Activated T-helper 1 cell treated with anti-CD3 and anti-CD28 coated beads, Interleukin-12 subunit alpha, Interleukin-12 subunit beta, Interleukin-2, Interleukin-4 antibody, amounts not matched to agents 30 ng/mL and 10 ng/mL and 1 ng/mL, durations not matched to agents 14 hours and 24 hours and 36 hours (primary cell): Measurements from ENCODE around the gene PTPRF. TPM values are rescaled to one million over a fixed set of nuclear protein-coding genes. Genes with fewer than 3 reads are reported as not detected.

Source experiments
- DNase-seq: peaks from one replicate; pipeline ENCODE4 v3.0.0; 2021; ENCODE audit warnings: low spot score
- H3K27ac Mint-ChIP-seq: one replicate; pipeline ENCODE4 v1.8.0; 2021; ENCODE audit warnings: mild to moderate bottlenecking, mixed read lengths
- H3K27me3 Mint-ChIP-seq: one replicate; pipeline ENCODE4 v1.8.0; 2022; ENCODE audit warnings: mild to moderate bottlenecking, moderate library complexity, mixed read lengths; ENCODE audit not compliant: insufficient read depth
- H3K36me3 Mint-ChIP-seq: one replicate; pipeline ENCODE4 v1.8.0; 2021; ENCODE audit warnings: low read depth, mixed read lengths
- H3K4me1 Mint-ChIP-seq: one replicate; pipeline ENCODE4 v1.8.0; 2021; ENCODE audit warnings: low read depth, mixed read lengths
- H3K4me3 Mint-ChIP-seq: one replicate; pipeline ENCODE4 v1.8.0; 2021; ENCODE audit warnings: mild to moderate bottlenecking, moderate library complexity, mixed read lengths
- H3K9me3 Mint-ChIP-seq: one replicate; pipeline ENCODE4 v1.8.0; 2021; ENCODE audit warnings: mixed read lengths
- intact Hi-C: fragments of 100-400 bp; cut with micrococcal nuclease; formaldehyde crosslinking; loops from one replicate; pipeline ENCODE4 v1.15.1; 2024
- total RNA-seq: library from RNA; stranded (reverse); gene quantifications from 2 replicates; pipeline ENCODE4 v1.2.3, GENCODE V29; 2022

The PTPRF gene
- total RNA-seq, 1 donor from 2014 or later = 0.93 TPM

GRCh38 chr1:43587594-43587993 is 56.9 kb downstream of the PTPRF start:
- Mint-ChIP-seq H3K4me3 (no peak overlapping the region), H3K9me3 (no peaks in the 10 kb centered on the region), H3K36me3 (no peaks in the 10 kb centered on the region), H3K27ac (no peak overlapping the region), H3K4me1 (no peaks in the 10 kb centered on the region), H3K27me3 (peaks cover 2% of the 10 kb centered on the region)
- no peak for DNase-seq
- intact Hi-C loops = no loop called here

GRCh38 chr1:43588592-43588991 is 57.9 kb downstream of the PTPRF start:
- Mint-ChIP-seq H3K9me3 (no peaks in the 10 kb centered on the region), H3K4me3 (no peak overlapping the region), H3K27me3 (peaks cover 2% of the 10 kb centered on the region), H3K4me1 (no peaks in the 10 kb centered on the region), H3K27ac (no peak overlapping the region), H3K36me3 (no peaks in the 10 kb centered on the region)
- intact Hi-C loops = no loop called here
- no peak for DNase-seq

GRCh38 chr1:43590388-43590925 is 59.8 kb downstream of the PTPRF start:
- Mint-ChIP-seq H3K27me3 (peaks cover 2% of the 10 kb centered on the region), H3K9me3 (no peaks in the 10 kb centered on the region), H3K4me1 (no peaks in the 10 kb centered on the region), H3K4me3 (no peak overlapping the region), H3K27ac (no peak overlapping the region), H3K36me3 (no peaks in the 10 kb centered on the region)
- no peak for DNase-seq
- intact Hi-C loops = no loop called here

- H3K4me3 Mint-ChIP-seq = no peak overlapping the region
- intact Hi-C loops = no loop called here
- H3K27ac Mint-ChIP-seq = no peak overlapping the region
- DNase-seq = no peak
- H3K9me3 Mint-ChIP-seq = no peaks in the 10 kb centered on the region
- no peaks in the 10 kb centered on the region for H3K36me3 Mint-ChIP-seq
- no peaks in the 10 kb centered on the region for H3K4me1 Mint-ChIP-seq
- peaks cover 2% of the 10 kb centered on the region for H3K27me3 Mint-ChIP-seq
Measured at GRCh38 chr1:43591181-43591580, 60.5 kb downstream of the PTPRF start.

- H3K27me3 Mint-ChIP-seq = peaks cover 2% of the 10 kb centered on the region
- no peaks in the 10 kb centered on the region for H3K9me3 Mint-ChIP-seq
- no peak overlapping the region for H3K27ac Mint-ChIP-seq
- H3K36me3 Mint-ChIP-seq = no peaks in the 10 kb centered on the region
- no peak for DNase-seq
- intact Hi-C loops = no loop called here
- no peaks in the 10 kb centered on the region for H3K4me1 Mint-ChIP-seq
- no peak overlapping the region for H3K4me3 Mint-ChIP-seq
Measured at GRCh38 chr1:43592051-43592665, 61.5 kb downstream of the PTPRF start.

DNA sequence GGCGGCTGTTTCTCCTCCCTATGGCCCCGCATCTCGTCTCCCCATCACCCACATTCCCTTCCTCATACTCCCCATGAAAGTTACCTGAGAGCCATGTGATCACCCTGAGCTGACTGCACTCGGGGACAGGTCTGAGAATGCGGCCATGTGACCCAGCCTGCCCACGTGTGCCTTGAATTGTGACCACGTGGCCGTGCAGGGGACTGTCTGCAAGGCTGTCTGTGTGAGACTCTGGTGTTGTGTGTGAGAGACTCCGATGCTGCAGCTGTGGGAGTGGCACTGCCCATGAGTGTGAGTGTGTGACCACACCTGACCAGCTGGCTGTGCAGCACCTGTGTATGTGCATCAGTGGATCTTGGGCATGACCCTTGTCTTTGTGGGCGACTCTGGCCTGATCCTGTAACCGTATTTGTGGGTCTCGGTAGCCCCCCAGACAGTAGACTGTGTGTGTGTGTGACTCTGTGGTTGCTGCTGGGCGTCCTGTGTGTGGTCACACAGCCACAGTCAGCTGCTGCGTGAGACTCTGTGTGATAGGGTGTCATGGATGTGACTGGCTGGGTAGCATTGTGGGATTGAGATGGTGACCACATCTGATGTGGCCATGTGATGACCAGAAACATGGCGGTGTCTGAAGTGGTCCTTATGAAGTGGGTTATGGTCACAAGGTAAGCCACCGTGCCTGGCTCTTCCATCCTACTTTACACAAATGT is 62.4 kb downstream of the PTPRF start:
- H3K27me3 Mint-ChIP-seq = peaks cover 2% of the 10 kb centered on the region
- no peak overlapping the region for H3K4me3 Mint-ChIP-seq
- no peak for DNase-seq
- no peak overlapping the region for H3K27ac Mint-ChIP-seq
- no peaks in the 10 kb centered on the region for H3K4me1 Mint-ChIP-seq
- intact Hi-C loops = no loop called here
- H3K9me3 Mint-ChIP-seq = no peaks in the 10 kb centered on the region
- H3K36me3 Mint-ChIP-seq = no peaks in the 10 kb centered on the region

GRCh38 chr1:43596579-43596978 is 65.9 kb downstream of the PTPRF start:
- Mint-ChIP-seq H3K9me3 (no peaks in the 10 kb centered on the region), H3K4me1 (no peaks in the 10 kb centered on the region), H3K36me3 (no peaks in the 10 kb centered on the region), H3K27ac (no peak overlapping the region), H3K27me3 (no peaks in the 10 kb centered on the region), H3K4me3 (no peak overlapping the region)
- intact Hi-C loops = no loop called here
- no peak for DNase-seq

- H3K27me3 Mint-ChIP-seq = no peaks in the 10 kb centered on the region
- no peak overlapping the region for H3K4me3 Mint-ChIP-seq
- no peak overlapping the region for H3K27ac Mint-ChIP-seq
- no peaks in the 10 kb centered on the region for H3K4me1 Mint-ChIP-seq
- intact Hi-C loops = no loop called here
- no peaks in the 10 kb centered on the region for H3K36me3 Mint-ChIP-seq
- no peak for DNase-seq
- no peaks in the 10 kb centered on the region for H3K9me3 Mint-ChIP-seq
Measured at GRCh38 chr1:43597028-43597427, 66.3 kb downstream of the PTPRF start.

DNA sequence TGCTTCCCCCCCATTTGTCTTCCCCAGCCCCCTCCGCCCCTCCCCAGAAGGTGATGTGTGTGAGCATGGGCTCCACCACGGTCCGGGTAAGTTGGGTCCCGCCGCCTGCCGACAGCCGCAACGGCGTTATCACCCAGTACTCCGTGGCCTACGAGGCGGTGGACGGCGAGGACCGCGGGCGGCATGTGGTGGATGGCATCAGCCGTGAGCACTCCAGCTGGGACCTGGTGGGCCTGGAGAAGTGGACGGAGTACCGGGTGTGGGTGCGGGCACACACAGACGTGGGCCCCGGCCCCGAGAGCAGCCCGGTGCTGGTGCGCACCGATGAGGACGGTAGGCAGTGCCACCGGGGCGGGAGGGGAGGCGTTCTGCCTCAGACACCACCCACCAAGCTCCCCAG is 67.0 kb downstream of the PTPRF start:
- intact Hi-C loops = no loop called here
- no peak overlapping the region for H3K27ac Mint-ChIP-seq
- H3K36me3 Mint-ChIP-seq = no peaks in the 10 kb centered on the region
- H3K4me3 Mint-ChIP-seq = no peak overlapping the region
- no peaks in the 10 kb centered on the region for H3K9me3 Mint-ChIP-seq
- no peak for DNase-seq
- no peaks in the 10 kb centered on the region for H3K4me1 Mint-ChIP-seq
- H3K27me3 Mint-ChIP-seq = no peaks in the 10 kb centered on the region

DNA sequence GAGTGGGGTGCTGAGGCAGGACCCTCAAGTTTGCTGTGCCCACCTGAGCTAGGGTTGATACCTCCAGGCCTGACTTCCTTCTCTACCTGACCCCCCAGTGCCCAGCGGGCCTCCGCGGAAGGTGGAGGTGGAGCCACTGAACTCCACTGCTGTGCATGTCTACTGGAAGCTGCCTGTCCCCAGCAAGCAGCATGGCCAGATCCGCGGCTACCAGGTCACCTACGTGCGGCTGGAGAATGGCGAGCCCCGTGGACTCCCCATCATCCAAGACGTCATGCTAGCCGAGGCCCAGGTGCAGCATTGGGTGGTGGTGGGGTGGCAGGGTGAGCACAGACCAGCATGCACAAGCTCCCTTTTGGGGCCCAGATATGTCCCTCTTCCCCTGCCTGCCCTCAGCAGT is 67.9 kb downstream of the PTPRF start:
- Mint-ChIP-seq H3K4me3 (no peak overlapping the region), H3K27me3 (no peaks in the 10 kb centered on the region), H3K4me1 (no peaks in the 10 kb centered on the region), H3K36me3 (no peaks in the 10 kb centered on the region), H3K9me3 (no peaks in the 10 kb centered on the region), H3K27ac (no peak overlapping the region)
- intact Hi-C loops = no loop called here
- DNase-seq = no peak

- H3K27me3 Mint-ChIP-seq = no peaks in the 10 kb centered on the region
- no peaks in the 10 kb centered on the region for H3K9me3 Mint-ChIP-seq
- H3K36me3 Mint-ChIP-seq = no peaks in the 10 kb centered on the region
- intact Hi-C loops = no loop called here
- H3K27ac Mint-ChIP-seq = no peak overlapping the region
- no peak for DNase-seq
- H3K4me1 Mint-ChIP-seq = no peaks in the 10 kb centered on the region
- no peak overlapping the region for H3K4me3 Mint-ChIP-seq
Measured at GRCh38 chr1:43600033-43601020, 69.6 kb downstream of the PTPRF start.

DNA sequence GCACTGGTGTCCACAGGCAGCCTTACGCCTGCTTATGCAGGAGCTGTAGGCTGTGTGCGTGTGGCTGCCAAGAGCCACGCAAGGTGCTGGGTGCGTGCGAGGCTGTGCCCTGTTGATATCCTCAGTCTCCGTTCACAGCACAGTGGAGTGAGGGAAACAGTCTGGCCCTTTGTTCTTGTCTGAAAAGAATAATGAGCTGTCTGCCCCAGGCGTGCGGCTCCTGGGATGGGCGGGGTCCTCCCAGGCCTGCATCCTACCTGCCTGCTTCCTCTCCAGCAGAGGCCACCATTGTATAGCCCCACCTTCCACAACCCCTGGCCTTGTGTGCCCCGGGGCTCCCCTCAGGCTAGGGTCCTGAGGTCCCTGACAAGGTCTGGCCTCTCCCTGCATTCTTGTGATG is 72.3 kb downstream of the PTPRF start:
- H3K27ac Mint-ChIP-seq = no peak overlapping the region

GRCh38 chr1:43604192-43604591 is 73.5 kb downstream of the PTPRF start:
- intact Hi-C loops = no loop called here
- no peak overlapping the region for H3K27ac Mint-ChIP-seq
- DNase-seq = no peak
- no peaks in the 10 kb centered on the region for H3K4me1 Mint-ChIP-seq
- H3K9me3 Mint-ChIP-seq = no peaks in the 10 kb centered on the region
- no peaks in the 10 kb centered on the region for H3K27me3 Mint-ChIP-seq
- H3K4me3 Mint-ChIP-seq = no peak overlapping the region
- H3K36me3 Mint-ChIP-seq = no peaks in the 10 kb centered on the region

More for the DNA sequence above, 72.3 kb downstream of the PTPRF start:
- intact Hi-C loops = no loop called here
- H3K27me3 Mint-ChIP-seq = no peaks in the 10 kb centered on the region
- H3K4me3 Mint-ChIP-seq = no peak overlapping the region
- H3K36me3 Mint-ChIP-seq = no peaks in the 10 kb centered on the region
- DNase-seq = no peak
- H3K4me1 Mint-ChIP-seq = no peaks in the 10 kb centered on the region
- no peaks in the 10 kb centered on the region for H3K9me3 Mint-ChIP-seq
